C4-2B (cell line): ENCODE results near the gene SRSF5.

Experiments
- H3K27ac ChIP-seq: fragments of 450-650 bp; 2 replicates; pipeline ENCODE4 v1.5.1; 2017
- ZFX ChIP-seq: fragments of 450-650 bp; IDR thresholded peaks from 2 replicates; pipeline ENCODE4 v1.6.1; 2017
- TF ChIP-seq, protein P1 (sequence below): fragments of 450-650 bp; conservative IDR thresholded peaks from 2 replicates; pipeline ENCODE4 v1.5.1; 2017; ENCODE audit warnings: mild to moderate bottlenecking

Gene SRSF5

DNA sequence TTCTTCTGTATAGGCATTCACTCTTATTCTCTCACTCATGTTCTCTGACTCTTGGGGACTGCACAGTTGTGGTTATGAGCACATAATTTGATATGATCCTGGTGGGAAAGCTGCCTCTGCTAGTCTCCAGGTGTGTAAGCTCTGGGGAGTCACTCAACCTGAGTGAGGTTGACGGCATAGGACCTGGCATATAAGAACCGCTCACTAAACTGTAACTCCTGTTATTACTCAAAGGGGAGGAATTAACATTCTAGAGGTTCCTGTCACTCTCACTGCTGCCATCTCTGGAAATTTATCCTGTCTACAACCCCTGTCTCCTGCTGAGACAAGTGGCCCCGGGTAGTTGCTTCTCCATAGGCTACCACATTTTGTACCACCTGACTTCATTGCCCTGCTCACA, 14.0 kb downstream of the SRSF5 start:
- TF ChIP-seq, protein P1, sequence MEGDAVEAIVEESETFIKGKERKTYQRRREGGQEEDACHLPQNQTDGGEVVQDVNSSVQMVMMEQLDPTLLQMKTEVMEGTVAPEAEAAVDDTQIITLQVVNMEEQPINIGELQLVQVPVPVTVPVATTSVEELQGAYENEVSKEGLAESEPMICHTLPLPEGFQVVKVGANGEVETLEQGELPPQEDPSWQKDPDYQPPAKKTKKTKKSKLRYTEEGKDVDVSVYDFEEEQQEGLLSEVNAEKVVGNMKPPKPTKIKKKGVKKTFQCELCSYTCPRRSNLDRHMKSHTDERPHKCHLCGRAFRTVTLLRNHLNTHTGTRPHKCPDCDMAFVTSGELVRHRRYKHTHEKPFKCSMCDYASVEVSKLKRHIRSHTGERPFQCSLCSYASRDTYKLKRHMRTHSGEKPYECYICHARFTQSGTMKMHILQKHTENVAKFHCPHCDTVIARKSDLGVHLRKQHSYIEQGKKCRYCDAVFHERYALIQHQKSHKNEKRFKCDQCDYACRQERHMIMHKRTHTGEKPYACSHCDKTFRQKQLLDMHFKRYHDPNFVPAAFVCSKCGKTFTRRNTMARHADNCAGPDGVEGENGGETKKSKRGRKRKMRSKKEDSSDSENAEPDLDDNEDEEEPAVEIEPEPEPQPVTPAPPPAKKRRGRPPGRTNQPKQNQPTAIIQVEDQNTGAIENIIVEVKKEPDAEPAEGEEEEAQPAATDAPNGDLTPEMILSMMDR = no peak
- no peak for TF ChIP-seq ZFX
- no peak overlapping the region for H3K27ac ChIP-seq

DNA sequence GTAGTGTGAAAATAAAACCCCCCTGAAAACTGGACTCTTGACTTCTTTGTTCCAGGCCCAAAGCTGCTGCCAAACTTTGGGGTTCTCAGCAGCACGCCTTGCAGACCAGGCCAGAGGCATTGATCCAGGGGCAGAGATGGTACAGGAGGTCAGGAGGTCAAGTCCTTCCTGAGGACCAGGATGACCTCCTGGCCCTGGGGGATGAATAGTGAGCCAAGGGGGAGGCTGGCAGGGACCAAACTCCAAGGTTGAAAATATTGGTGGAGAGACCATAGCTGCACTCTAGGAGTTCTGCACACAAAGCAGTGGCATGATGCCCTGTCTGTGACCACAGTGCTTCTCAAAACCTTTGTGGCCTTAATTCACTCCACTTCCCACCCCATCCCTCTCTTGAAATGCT, 18.0 kb downstream of the SRSF5 start:
- no peak for TF ChIP-seq ZFX
- TF ChIP-seq, protein P1 = no peak
- H3K27ac ChIP-seq = no peak overlapping the region

DNA sequence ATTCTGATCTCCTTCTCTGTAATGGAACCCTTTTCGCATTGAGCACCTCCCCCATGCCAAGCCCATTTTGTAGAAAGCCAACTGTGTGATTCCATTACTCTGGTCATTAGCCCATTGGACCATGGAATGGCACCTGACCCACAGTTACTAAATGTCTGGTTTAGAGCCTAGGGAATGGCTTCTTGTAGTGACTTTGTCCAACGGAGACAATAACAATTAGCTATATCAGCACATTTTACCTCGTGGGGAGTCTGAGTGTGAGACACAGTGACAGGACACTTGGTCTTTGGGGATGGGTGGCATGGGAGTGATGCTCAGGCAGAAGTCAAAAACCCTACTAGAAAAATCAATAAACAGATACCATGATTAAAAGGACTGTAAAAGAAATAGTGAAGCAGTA, 19.7 kb downstream of the SRSF5 start:
- no peak for TF ChIP-seq ZFX
- TF ChIP-seq, protein P1 = no peak
- no peak overlapping the region for H3K27ac ChIP-seq

DNA sequence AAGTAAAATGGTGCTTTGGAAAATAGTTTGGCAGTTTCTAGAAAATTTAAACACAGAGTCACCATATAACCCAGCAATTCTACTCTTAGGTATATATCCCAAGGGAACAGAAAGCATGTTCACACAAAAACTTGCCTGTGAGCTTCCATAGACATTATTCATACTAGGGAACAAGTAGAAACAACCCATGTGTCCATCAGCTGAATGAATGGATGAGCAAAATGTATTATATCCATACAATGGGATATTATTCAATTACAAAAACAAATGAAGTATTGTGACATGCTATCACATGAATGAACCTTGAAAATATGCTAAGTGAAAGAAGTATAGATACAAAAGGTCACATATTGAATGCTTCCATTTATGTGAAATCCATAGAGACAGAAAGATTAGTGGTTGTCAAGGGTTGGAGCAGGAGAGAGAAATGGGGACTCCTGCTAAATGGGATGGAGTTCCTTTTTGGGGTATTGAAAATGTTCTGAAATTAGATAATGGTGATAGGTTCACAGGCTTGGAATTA, 22.2 kb downstream of the SRSF5 start:
- TF ChIP-seq ZFX = no peak
- TF ChIP-seq, protein P1 = no peak
- H3K27ac ChIP-seq = no peak overlapping the region

DNA sequence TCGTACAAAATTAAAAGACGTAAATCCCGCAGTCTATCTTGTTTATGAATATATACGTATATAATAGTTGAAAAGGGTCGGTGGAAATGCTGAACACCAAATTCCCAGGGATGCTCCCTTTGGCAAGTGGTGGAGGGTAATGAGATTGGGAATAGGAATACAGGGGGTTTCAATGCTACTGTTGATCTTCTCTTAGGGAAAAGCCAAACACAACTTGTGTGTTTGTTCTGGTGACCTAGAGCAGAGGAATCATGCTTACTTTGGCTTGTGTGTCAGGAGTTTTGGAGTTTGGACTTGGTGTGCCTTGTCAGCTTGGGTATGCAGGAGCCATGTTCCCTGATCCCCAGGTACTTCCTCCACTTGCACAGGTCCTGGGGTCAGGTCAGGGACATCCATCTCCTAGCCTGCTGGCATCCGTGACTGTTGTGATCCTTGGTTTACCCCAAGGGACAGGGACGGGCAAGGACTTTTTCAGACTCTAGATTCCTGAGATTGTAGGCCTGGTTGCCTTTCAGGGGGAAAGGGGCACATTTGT, 26.0 kb downstream of the SRSF5 start:
- TF ChIP-seq, protein P1 = no peak
- TF ChIP-seq ZFX = no peak

DNA sequence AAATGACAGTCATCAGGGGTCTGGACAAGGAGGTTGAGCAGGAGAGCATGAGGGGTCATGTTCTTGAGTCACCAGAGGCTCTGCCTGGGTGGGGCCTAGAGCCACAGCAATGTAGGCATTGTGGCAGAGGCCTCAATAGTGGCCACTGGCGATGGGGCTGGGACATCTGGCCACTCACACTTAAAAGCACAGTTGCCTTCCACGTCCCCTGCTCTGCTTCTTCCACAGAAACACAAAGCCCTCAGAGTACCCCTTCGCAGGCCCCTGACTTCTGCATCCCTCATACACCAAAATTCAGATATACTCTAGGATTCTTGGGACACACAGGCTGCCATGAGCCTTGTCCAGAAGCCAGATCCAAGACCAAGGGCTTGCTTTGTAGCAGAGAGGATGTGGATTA, 27.8 kb downstream of the SRSF5 start:
- TF ChIP-seq ZFX = no peak
- TF ChIP-seq, protein P1 = no peak
- H3K27ac ChIP-seq = no peak overlapping the region

More for the DNA sequence above, 26.0 kb downstream of the SRSF5 start:
- H3K27ac ChIP-seq = no peak overlapping the region

DNA sequence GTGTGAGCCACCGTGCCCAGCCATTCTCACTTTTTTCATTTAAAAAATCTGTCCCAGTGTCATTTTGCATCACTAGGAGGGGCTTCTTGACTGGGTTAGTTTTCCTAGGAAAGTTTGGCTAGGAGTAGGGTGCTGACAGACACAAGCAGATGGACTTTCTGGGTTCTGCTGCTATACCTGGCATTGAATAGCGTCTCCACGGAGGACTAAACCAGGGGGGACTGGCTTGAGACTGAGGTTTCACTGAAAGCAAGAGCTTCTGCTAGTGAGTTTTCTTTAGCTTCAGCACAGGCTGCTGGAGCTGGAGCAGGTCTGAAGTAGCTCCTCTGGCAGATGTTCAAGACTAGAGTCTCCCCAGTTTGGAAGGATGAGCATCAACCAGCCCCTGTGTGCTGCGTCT, 28.7 kb downstream of the SRSF5 start:
- H3K27ac ChIP-seq = no peak overlapping the region
- TF ChIP-seq, protein P1 = no peak
- TF ChIP-seq ZFX = no peak
